GM12874 (cell line): ENCODE results near the gene ACSM5.
A peak's percentile ranks its signal among the peaks of the same experiment; 100 is the strongest.

Experiments
- CTCF ChIP-seq: IDR thresholded peaks from 2 replicates; pipeline ENCODE4 v1.5.1; 2011; ENCODE audit warnings: low read depth, mild to moderate bottlenecking, control low read depth, low read length, moderate library complexity; ENCODE audit not compliant: insufficient read depth

The ACSM5 gene

DNA sequence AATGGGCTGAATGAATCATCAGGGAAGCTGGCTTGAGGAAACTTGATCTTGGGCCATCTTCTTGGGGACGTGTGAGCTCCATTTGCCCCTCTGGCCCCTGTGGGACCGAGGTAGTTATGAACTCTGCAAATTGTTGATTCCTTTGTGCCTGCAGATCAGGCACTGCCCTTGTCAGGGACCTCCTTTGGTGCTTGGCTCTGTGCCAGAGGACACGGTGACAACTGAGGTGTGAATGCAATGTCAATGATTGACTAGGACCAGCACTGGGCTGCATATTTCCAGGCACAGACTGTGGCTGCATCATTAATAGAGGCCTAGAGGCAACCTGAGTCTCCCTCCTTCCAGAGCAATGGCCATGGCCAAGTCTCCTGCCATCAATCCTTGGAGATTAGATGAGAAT is 28.6 kb upstream of the ACSM5 start:
- TF ChIP-seq CTCF: no peak

GRCh38 chr16:20382202-20382948 is 27.0 kb upstream of the ACSM5 start:
- TF ChIP-seq CTCF: no peak

- peak; percentile 81 for TF ChIP-seq CTCF
Observed at GRCh38 chr16:20383106-20384029, 26.0 kb upstream of the ACSM5 start.

- TF ChIP-seq CTCF: peak; percentile 74
Observed at GRCh38 chr16:20385844-20386832, 23.2 kb upstream of the ACSM5 start.

DNA sequence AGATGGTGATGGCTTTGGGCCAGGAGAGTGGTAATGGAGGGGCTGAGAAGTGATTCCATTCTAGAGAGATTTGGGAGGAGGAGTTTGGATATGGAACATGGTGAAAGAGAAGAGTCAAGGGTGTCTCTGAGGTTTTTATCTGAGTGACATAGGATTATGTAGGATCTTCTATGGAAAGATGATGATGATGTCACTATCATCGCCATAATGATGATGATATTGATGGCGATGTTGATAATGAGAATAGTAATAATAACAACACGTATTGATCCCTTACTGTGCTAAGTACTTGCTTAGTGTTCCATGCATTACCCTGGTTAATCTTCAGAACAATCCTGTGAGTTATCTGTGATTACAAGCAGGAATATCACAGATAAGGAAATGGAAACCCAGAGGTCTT is 21.4 kb upstream of the ACSM5 start:
- TF ChIP-seq CTCF: no peak

GRCh38 chr16:20388854-20389253 is 20.5 kb upstream of the ACSM5 start:
- TF ChIP-seq CTCF: no peak
